HG03457 (cell line): ENCODE measurements around the gene MON1A.
"Not testable (repeated sequence)": the region's sequence is repeated elsewhere in the genome, so short reads cannot be mapped to it uniquely, and the experiment has no call there.

Experiments
- ATAC-seq: cut with Tn5 transposase; IDR thresholded peaks from one replicate; pipeline ENCODE4 v1.9.1; 2021; ENCODE audit warnings: moderate number of reproducible peaks; ENCODE audit not compliant: unreplicated experiment

Gene MON1A, protein sequence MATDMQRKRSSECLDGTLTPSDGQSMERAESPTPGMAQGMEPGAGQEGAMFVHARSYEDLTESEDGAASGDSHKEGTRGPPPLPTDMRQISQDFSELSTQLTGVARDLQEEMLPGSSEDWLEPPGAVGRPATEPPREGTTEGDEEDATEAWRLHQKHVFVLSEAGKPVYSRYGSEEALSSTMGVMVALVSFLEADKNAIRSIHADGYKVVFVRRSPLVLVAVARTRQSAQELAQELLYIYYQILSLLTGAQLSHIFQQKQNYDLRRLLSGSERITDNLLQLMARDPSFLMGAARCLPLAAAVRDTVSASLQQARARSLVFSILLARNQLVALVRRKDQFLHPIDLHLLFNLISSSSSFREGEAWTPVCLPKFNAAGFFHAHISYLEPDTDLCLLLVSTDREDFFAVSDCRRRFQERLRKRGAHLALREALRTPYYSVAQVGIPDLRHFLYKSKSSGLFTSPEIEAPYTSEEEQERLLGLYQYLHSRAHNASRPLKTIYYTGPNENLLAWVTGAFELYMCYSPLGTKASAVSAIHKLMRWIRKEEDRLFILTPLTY

DNA sequence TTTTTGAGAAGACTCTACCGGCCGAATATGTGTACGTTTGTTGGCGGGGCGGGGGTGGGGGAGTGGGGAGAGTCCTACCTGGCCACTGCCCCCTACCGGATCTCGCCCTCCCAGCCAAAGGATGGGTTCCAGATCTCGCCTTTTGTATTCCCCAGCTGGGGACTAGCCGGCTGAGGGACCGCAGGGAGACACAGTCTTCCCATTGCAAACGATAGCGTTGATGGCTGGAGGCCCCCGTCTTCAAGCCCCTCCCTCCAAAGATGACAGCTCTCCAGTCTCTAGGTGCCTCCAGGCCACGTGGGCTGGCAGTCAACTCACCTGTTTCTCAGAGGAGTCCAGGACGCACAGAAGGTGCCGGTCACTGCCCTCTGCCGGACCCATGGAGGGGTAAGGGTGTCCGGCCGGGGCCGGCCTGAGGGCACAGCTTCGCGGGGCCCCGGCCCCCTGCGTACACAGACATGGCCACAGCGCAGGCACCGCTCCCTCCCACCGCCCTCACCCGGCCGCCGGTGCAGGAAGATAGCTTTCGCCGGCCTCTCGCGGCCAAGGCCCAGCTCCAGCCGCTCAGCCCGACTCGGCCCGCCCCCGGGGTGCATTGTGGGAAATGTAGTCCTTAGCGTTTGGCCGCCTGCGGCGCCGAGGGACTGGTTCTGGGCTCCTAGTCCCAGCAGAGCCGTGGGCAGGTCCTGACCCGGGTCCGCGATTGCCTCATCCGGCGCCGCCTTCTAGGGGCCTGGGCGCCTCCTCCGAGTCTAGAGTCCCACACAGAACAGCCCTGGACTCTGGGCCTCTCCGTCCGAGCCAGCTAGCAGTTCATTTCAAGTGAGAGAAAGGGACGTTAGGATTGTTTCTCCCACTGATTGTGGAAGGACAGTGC lies at the start of gene MON1A:
Gene MON1A, minus strand, starts transcription at position 521 of the 877 bp plus-strand sequence. CDS start 16,465 bp downstream, outside the sequence.
- ATAC-seq, result peak; percentile 63

DNA sequence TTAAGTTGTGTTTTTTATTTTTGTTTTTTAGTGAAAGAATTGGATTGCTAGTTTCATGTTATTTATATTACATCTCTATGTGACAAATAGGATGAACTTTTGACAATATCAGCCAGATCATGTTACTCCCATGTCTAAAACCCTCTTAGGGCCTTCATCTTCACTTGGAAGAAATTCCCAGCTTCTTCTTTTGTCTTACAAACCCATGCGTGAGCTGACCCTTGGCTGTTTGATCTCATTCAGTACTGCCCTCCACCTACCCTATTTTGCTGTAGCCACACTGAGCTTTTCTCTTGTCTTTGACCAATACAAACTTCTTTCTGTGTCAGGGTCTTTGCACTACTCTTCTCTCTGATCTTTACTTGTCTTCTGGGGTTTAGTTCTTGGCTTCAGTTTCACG lies 47.3 kb upstream of the MON1A start:
- ATAC-seq, result no peak

- ATAC-seq, result no peak
Measured at GRCh38 chr3:49972656-49973055, 43.0 kb upstream of the MON1A start.

GRCh38 chr3:49968346-49968745 lies 38.7 kb upstream of the MON1A start:
- ATAC-seq, result no peak

- no peak for ATAC-seq
Measured at GRCh38 chr3:49967291-49967690, 37.7 kb upstream of the MON1A start.

GRCh38 chr3:49966233-49966942 lies 36.8 kb upstream of the MON1A start:
- no peak for ATAC-seq

DNA sequence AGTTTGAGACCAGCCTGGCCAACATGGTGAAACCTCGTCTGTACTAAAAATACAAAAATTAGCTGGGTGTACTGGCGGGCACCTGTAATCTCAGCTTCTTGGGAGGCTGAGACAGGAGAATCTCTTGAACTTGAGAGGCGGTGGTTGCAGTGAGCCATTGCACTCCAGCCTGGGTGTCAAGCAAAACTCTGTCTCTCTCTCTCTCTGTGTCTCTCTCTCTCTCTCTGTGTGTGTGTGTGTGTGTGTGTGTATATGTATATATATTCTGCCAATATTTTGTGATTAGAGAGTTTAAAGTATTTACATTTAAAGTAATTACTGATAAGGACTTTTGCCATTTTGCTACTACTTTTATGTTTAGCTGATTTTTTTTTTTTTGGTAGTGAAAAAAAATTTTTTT lies 26.0 kb upstream of the MON1A start:
- no peak for ATAC-seq

DNA sequence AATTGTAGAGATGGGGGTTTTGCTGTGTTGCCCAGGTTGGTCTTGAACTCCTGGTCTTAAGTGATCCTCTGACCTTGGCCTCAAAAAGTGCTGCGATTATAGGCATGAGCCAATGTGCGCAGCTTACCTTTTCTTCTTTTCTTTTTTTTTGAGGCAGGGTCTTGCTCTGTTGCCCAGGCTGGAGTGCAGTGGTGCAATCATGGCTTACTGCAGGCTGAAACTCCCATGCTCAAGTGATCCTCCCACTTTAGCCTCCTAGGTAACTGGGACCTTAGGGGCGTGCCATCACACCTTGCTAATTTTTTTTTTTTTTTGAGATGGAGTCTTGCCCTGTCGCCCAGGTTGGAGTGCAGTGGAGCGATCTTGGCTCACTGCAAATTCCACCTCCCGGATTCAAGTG lies 23.3 kb upstream of the MON1A start:
- no peak for ATAC-seq

DNA sequence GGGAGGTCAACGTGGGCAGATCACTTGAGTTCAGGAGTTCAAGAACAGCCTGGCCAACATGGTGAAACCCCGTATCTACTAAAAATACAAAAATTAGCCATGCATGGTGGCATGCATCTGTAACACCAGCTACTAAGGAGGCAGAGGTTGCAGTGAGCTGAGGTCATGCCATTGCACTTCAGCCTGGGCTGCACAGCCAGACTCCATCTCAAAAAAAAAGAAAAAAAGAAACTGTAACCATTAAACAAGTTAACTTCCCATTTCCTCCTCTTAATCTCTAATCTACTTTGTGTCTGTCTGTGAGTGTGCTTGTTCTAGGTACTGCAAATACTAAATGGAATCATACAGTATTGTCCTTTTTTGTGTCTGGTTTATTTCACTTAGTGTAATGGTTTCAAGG lies 13.0 kb upstream of the MON1A start:
- no peak for ATAC-seq

DNA sequence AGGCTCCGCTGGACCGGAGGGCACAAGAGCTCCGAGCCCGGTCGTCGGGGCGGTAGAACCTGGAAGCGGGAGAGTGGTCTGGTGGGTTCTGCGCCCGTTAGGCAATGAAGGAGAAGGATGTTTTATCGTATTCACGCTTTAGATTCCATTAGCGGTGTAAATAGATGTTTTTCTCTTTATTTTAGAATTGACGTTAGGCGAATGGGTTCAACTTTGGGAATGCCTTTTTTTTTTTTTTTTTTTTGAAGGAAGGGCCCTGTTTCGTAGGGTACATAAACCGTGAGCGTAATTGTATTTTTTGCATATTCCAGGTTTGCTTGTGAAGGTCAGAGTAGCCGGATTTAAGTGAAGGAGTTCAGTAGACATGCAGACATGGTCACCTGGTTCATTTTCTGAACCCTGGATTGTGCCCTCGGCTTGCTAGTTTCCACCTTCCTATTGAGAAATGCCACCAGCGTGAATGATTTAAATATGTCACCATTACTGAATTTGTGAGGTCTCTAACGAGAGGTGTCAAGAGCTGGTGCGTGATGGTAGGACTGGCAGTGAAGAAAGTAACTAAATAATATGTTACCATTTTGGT lies 11.1 kb upstream of the MON1A start:
- ATAC-seq, result no peak

DNA sequence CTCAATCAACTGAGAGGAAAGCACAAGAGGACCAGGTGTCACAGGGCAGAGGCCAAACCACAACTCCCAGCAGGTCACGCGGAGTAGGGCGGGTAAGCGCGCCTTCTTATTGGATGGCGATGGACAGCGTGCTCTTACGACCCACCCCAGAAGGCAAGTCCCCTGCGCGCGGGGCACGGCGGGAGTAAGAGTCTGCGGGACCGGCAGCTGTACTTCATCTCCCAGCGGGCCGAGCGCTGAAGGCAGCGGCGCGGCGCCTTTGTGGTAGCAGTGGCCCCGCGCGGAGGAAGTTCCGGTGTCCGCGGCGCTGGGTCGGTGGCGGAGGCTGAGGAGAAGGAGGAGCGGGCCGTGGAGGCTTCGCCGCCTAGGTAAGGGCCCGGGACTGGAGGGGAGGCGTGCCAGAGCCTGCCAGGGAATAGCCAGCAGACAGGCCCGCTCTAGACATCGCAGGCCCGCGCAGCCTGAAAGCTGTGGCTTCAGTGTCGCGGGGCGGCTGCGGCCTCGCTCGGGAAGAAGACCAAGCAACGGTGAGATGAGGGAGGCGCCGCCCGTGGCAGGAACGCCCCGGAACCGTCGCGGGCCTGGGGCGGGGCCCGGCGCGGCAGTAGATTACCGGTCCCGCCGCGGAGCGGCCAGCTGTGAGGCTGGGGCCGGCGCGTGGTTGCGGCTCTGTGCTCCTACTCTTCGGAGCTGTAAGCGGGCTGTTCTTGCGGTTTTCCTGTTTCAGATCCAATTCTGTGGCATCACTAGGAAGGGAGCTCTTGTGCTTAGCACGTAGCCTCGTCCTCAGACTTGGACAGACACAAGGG lies 10.5 kb upstream of the MON1A start, which contains the start of gene RBM6:
Gene RBM6, plus strand, starts transcription at position 293 of the 809 bp plus-strand sequence. CDS start 22,492 bp downstream, outside the sequence.
- ATAC-seq, result peak; percentile 84

DNA sequence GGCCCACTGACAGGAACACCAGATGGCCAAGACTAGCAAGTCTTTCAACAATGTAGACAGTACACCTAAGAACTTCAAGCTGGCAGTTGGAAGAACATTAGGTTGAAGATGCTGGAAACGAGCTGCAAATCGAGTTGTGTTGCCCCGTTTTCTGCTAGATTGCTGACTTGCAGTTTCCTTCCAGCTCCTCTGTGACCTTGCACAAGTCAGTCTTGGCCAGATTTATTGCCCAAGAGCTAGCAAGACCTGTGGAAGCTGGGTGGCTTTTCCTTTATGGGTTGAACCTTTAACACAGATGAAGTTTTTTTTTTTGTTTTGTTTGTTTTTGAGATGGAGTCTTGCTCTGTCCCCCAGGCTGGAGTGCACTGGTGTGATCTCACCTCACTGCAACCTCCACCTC lies 7.5 kb upstream of the MON1A start:
- no peak for ATAC-seq

- not testable (repeated sequence) for ATAC-seq
Measured at GRCh38 chr3:49932281-49932680, 2.7 kb upstream of the MON1A start.

DNA sequence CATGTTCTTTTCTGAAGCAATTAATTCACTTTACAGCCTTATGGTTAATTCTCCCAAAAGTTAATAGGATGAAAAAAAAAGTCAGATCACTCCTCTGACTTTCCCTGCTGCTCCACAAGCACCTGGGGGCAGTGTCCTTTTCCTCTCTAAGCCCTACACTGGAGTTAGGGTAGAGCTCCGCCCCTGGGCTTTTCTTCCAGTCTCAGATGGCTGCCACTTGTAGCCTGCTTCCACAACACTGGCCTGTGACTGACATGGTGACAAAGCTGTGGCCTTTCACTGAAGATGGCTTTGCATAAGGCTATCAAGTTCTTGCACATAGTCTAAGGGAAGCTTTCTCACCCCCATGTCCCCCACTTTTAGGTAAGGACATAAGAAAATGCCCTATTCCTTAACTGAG lies 1.3 kb upstream of the MON1A start:
- no peak for ATAC-seq

- ATAC-seq, result no peak
Measured at GRCh38 chr3:49930168-49930690, 618 bp upstream of the MON1A start.

DNA sequence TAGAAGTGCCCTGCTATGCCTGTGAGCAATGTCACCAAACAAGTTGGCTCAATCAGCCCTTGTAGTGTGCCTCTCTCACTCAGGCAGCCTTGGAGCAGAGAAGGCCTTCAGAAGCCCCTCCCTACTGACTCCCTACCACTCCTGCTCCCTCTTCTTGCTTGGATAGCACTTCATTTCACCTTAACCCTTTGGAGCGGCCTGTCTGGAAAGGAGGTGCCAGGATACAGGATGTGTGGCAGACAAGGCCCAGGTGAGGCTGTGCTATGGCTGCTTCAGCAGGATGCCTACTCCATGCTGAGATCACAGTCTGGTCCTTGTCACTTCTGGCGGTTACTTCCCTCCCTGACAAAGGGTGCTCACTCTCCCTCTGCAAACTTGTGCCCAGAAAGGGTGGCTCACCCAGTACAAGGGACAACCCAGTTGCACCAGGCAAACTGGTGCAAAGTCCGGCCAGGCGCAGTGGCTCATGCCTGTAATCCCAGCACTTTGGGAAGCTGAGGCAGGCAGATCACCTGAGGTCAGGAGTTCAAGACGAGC lies 1.1 kb downstream of the MON1A start:
- no peak for ATAC-seq

GRCh38 chr3:49927798-49928197 lies 1.8 kb downstream of the MON1A start:
- ATAC-seq, result no peak

- no peak for ATAC-seq
Measured at GRCh38 chr3:49926117-49926728, 3.4 kb downstream of the MON1A start.

GRCh38 chr3:49925485-49925884 lies 4.1 kb downstream of the MON1A start:
- no peak for ATAC-seq
